ENCODE results near the gene GADD45B.
A peak's percentile ranks its signal among the peaks of the same experiment; 100 is the strongest.
"Not testable (repeated sequence)": the region's sequence is repeated elsewhere in the genome, so short reads cannot be mapped to it uniquely, and the experiment has no call there.

The GADD45B gene

GRCh38 chr19:2518856-2519255 is 42.9 kb downstream of the GADD45B start:
- H3K36me3 ChIP-seq (ENCODE audit: control insufficient read depth in 2 of 2, insufficient read depth in 1 of 2, low read length in 2 of 2); H3K27ac ChIP-seq (ENCODE audit: extremely low read depth, low read depth, low read length); H3K9me3 ChIP-seq (ENCODE audit: control insufficient read depth, insufficient read depth, low read depth, low read length); H3K4me3 ChIP-seq (ENCODE audit: low read depth, low read length); H3K4me1 ChIP-seq (ENCODE audit: control insufficient read depth, insufficient read depth, low read length): not testable (repeated sequence)
- POLR2A ChIA-PET: interaction anchor here (0.6 to 7.0 kb wide), 3 partner anchors 15 to 89 kb away, joined by 3 to 55 read pairs (median 3); partner anchors contain the start of gene GADD45B
- CTCF ChIA-PET: interaction anchor here (1.1 to 1.2 kb wide), 2 partner anchors 41 to 80 kb away, joined by 3 read pairs; no protein-coding TSS in a partner anchor
- TF ChIP-seq ZFHX2 (tag by site-specific recombination; conservative IDR thresholded peaks at IDR 0.05): peak; percentile 34

DNA sequence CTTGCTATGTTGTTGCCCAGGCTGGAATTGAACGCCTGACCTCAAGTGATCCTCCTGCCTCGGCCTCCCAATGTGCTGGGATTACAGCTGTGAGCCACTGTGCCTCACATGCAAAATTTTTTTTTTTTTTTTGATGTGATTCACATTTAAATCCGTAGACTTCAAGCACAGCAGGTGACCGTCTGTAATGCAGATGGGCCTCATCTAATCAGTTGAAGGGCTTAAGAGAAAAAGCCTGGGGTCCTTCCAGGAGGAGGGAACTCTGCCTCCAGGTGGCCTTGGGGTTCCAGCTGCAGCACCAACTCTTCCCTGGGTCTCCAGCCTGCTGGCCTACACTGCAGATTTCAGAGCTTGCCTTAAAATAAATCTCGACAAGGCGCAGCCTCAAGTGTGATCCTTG is 43.6 kb downstream of the GADD45B start:
- Histone ChIP-seq H3K4me3 (ENCODE audit: low read depth, low read length) (no peak overlapping the region), H3K4me1 (ENCODE audit: control insufficient read depth, insufficient read depth, low read length) (no peaks in the 10 kb centered on the region), H3K36me3 (ENCODE audit: control insufficient read depth in 2 of 2, insufficient read depth in 1 of 2, low read length in 2 of 2) (no peaks in the 10 kb centered on the region), H3K9me3 (ENCODE audit: control insufficient read depth, insufficient read depth, low read depth, low read length) (no peaks in the 10 kb centered on the region), H3K27ac (ENCODE audit: extremely low read depth, low read depth, low read length) (no peak overlapping the region)
- no peak for TF ChIP-seq ZNF624 (tag by site-specific recombination; IDR thresholded peaks at IDR 0.05)
- TF ChIP-seq ZNF10 (tag by site-specific recombination; IDR thresholded peaks at IDR 0.05): peak; percentile 97
- ChIA-PET POLR2A (interaction anchor here (7.0 kb wide), 1 partner anchor 43 kb away, joined by 55 read pairs; the partner anchor contains the start of gene GADD45B), CTCF (interaction anchor here (1.1 kb wide), 1 partner anchor 42 kb away, joined by 3 read pairs; no protein-coding TSS in a partner anchor)

DNA sequence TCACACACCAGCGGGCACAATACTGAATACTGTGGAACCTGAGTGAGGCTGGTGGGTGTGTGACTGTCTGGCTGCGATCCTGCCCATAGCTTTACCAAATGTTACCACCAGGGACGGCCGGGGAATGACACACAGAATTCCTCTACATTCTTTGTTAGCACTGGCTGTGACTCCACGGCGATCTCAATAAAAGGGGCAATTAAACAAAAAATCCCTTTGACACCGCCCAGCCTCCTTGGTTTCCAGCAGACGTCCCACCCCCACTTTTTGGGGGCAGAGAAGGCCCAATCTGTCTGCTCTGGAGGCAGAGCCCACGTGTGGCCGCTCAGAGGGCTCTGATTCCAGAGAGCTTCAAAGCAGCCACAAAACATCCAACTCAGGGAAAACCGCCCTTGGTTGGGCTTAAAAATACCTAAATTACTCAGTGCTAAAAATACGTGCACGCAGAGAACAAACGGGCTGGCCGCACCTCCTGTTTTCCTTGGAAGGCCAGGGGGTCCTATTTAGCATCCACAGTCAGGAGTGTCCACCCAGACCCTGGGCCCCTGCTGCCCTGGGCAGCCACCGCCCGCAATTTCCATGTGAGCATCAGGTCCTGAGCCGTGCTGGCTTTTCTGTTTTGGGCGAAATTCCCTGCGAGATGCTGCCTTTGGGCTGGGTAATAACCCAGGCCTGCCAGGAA is 47.8 kb downstream of the GADD45B start:
- Histone ChIP-seq H3K27ac (ENCODE audit: extremely low read depth, low read depth, low read length) (no peak overlapping the region), H3K4me3 (ENCODE audit: low read depth, low read length) (no peak overlapping the region), H3K36me3 (ENCODE audit: control insufficient read depth in 2 of 2, insufficient read depth in 1 of 2, low read length in 2 of 2) (no peaks in the 10 kb centered on the region), H3K9me3 (ENCODE audit: control insufficient read depth, insufficient read depth, low read depth, low read length) (no peaks in the 10 kb centered on the region), H3K4me1 (ENCODE audit: control insufficient read depth, insufficient read depth, low read length) (0 out of 2 replicates have a peak, but pooled peaks cover 4% of the 10 kb centered on the region)
- ChIA-PET POLR2A (interaction anchor here (2.0 kb wide), 1 partner anchor 48 kb away, joined by 11 read pairs; the partner anchor contains the start of gene GADD45B), CTCF (interaction anchor here (0.5 to 1.0 kb wide), 3 partner anchors 25 to 76 kb away, joined by 3 read pairs; no protein-coding TSS in a partner anchor)
- TF ChIP-seq ZFHX2 (tag by site-specific recombination; conservative IDR thresholded peaks at IDR 0.05) (peak; percentile 29), RBAK (tag by site-specific recombination; IDR thresholded peaks at IDR 0.05) (no peak), EGR2 (tag by site-specific recombination; IDR thresholded peaks at IDR 0.05; ENCODE audit: low read depth) (peak; percentile 31; the same call in 1 of the 2 replicates), ZNF449 (tag by site-specific recombination; IDR thresholded peaks at IDR 0.05) (peak; percentile 87)

- H3K36me3 ChIP-seq (ENCODE audit: control insufficient read depth in 2 of 2, insufficient read depth in 1 of 2, low read length in 2 of 2): no peaks in the 10 kb centered on the region
- ChIA-PET CTCF (interaction anchor here (0.5 to 1.0 kb wide), 3 partner anchors 14 to 55 kb away, joined by 3 read pairs; no protein-coding TSS in a partner anchor), POLR2A (interaction anchor here (0.9 to 2.0 kb wide), 5 partner anchors 21 to 55 kb away, joined by 3 to 49 read pairs (median 4); partner anchors contain the start of gene GADD45B)
- TF ChIP-seq ZFHX2 (tag by site-specific recombination; conservative IDR thresholded peaks at IDR 0.05) (no peak), ZNF24 (tag by site-specific recombination; IDR thresholded peaks at IDR 0.05) (no peak), SP3 (tag by site-specific recombination; IDR thresholded peaks at IDR 0.05) (no peak), ZNF18 (tag by site-specific recombination; IDR thresholded peaks at IDR 0.05) (peak; percentile 54; the same call in 1 of the 2 replicates), SCRT1 (tag by site-specific recombination; IDR thresholded peaks at IDR 0.05; ENCODE audit: borderline replicate concordance) (no peak), ZFP37 (tag by site-specific recombination; IDR thresholded peaks at IDR 0.05) (no peak), ZSCAN4 (tag by site-specific recombination; IDR thresholded peaks at IDR 0.05) (peak; percentile 82)
- TF ChIP-seq, protein P1, sequence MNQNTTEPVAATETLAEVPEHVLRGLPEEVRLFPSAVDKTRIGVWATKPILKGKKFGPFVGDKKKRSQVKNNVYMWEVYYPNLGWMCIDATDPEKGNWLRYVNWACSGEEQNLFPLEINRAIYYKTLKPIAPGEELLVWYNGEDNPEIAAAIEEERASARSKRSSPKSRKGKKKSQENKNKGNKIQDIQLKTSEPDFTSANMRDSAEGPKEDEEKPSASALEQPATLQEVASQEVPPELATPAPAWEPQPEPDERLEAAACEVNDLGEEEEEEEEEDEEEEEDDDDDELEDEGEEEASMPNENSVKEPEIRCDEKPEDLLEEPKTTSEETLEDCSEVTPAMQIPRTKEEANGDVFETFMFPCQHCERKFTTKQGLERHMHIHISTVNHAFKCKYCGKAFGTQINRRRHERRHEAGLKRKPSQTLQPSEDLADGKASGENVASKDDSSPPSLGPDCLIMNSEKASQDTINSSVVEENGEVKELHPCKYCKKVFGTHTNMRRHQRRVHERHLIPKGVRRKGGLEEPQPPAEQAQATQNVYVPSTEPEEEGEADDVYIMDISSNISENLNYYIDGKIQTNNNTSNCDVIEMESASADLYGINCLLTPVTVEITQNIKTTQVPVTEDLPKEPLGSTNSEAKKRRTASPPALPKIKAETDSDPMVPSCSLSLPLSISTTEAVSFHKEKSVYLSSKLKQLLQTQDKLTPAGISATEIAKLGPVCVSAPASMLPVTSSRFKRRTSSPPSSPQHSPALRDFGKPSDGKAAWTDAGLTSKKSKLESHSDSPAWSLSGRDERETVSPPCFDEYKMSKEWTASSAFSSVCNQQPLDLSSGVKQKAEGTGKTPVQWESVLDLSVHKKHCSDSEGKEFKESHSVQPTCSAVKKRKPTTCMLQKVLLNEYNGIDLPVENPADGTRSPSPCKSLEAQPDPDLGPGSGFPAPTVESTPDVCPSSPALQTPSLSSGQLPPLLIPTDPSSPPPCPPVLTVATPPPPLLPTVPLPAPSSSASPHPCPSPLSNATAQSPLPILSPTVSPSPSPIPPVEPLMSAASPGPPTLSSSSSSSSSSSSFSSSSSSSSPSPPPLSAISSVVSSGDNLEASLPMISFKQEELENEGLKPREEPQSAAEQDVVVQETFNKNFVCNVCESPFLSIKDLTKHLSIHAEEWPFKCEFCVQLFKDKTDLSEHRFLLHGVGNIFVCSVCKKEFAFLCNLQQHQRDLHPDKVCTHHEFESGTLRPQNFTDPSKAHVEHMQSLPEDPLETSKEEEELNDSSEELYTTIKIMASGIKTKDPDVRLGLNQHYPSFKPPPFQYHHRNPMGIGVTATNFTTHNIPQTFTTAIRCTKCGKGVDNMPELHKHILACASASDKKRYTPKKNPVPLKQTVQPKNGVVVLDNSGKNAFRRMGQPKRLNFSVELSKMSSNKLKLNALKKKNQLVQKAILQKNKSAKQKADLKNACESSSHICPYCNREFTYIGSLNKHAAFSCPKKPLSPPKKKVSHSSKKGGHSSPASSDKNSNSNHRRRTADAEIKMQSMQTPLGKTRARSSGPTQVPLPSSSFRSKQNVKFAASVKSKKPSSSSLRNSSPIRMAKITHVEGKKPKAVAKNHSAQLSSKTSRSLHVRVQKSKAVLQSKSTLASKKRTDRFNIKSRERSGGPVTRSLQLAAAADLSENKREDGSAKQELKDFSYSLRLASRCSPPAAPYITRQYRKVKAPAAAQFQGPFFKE (tag by site-specific recombination; IDR thresholded peaks at IDR 0.05; ENCODE audit: borderline replicate concordance): peak; percentile 100
- no peak overlapping the region for H3K27ac ChIP-seq (ENCODE audit: extremely low read depth, low read depth, low read length)
- 0 out of 2 replicates have a peak, but pooled peaks cover 4% of the 10 kb centered on the region for H3K4me1 ChIP-seq (ENCODE audit: control insufficient read depth, insufficient read depth, low read length)
- no peak overlapping the region for H3K4me3 ChIP-seq (ENCODE audit: low read depth, low read length)
- H3K9me3 ChIP-seq (ENCODE audit: control insufficient read depth, insufficient read depth, low read depth, low read length): no peaks in the 10 kb centered on the region
These were observed 48.5 kb downstream of the GADD45B start for GRCh38 chr19:2524361-2524839.

Measured in HEK293 (cell line).